ENCODE results near the gene CCDC32.

Gene CCDC32, protein sequence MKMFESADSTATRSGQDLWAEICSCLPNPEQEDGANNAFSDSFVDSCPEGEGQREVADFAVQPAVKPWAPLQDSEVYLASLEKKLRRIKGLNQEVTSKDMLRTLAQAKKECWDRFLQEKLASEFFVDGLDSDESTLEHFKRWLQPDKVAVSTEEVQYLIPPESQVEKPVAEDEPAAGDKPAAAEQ

DNA sequence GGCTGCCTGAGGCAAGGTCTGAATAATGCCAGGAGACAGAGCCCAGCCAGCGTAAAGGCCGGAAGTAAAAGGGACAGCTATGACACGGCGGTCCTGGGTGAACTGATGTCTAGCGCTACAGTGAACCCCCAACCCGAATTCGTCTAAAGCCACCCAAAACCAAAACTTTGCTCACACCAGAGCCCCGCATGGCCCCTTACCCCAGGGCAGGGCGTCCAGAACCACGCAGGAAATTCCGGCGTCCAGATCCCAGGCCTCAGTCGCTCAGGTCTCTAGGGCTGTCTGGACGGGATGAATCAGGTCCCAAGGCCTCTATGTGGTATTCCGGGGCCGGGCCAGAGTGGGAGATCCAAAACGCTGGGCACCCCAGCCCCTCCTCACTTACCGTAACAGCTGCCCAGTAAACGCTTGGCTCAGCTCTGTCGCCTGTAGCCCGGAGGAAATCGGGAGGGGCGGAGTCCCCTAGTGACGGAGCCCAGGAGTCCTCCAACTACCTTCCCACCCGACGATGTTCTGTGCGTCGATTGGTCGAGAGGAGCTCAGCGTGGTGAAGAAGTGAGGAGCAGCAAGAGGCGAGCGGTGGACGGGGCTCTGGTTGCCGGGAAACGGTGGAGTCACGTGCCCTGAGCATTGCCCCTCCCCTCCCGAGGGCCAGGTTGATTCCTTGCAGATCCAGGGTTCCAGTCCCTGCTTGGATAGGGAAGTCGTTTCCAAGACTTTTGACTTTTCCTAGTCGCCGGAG is at the start of gene CCDC32:
Gene CCDC32 (minus strand): TSS at position 452 of the 742 bp plus-strand sequence. CDS start 2,027 bp downstream, outside the sequence.
- DNase-seq (ENCODE audit: extremely low read depth, low read depth), result peak; percentile 97
- TF ChIP-seq, protein P1, sequence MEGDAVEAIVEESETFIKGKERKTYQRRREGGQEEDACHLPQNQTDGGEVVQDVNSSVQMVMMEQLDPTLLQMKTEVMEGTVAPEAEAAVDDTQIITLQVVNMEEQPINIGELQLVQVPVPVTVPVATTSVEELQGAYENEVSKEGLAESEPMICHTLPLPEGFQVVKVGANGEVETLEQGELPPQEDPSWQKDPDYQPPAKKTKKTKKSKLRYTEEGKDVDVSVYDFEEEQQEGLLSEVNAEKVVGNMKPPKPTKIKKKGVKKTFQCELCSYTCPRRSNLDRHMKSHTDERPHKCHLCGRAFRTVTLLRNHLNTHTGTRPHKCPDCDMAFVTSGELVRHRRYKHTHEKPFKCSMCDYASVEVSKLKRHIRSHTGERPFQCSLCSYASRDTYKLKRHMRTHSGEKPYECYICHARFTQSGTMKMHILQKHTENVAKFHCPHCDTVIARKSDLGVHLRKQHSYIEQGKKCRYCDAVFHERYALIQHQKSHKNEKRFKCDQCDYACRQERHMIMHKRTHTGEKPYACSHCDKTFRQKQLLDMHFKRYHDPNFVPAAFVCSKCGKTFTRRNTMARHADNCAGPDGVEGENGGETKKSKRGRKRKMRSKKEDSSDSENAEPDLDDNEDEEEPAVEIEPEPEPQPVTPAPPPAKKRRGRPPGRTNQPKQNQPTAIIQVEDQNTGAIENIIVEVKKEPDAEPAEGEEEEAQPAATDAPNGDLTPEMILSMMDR (IDR thresholded peaks at IDR 0.05; ENCODE audit: low read depth, low read length, missing control alignments), result no peak

DNA sequence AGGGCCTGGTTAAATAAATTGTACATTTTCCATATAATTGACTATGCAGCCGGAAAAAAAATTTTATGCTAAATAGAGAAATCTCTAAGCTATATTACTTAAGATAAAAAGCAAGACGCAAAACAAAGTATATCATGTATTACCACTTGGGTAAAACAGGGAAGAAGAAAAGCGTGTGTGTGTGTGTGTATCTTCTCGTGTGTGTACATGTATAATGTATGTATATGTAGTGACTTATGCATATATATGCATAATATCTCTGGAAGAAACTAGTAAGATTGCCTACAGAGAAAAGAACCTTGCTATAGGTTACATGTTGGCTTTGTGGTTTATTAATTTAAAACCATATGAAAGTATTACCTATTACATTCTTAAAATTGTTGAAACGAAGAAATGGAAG is 48.2 kb upstream of the CCDC32 start:
- TF ChIP-seq, protein P1 (IDR thresholded peaks at IDR 0.05; ENCODE audit: low read depth, low read length, missing control alignments), result no peak
- no peak for DNase-seq (ENCODE audit: extremely low read depth, low read depth)
- no peak overlapping the region for H3K4me3 ChIP-seq (replicated peaks; ENCODE audit: low read depth, low read length)

More for the DNA sequence above, at the start of gene CCDC32:
- H3K4me3 ChIP-seq (replicated peaks; ENCODE audit: low read depth, low read length), result peak within 1 kb of the TSS; percentile 95

DNA sequence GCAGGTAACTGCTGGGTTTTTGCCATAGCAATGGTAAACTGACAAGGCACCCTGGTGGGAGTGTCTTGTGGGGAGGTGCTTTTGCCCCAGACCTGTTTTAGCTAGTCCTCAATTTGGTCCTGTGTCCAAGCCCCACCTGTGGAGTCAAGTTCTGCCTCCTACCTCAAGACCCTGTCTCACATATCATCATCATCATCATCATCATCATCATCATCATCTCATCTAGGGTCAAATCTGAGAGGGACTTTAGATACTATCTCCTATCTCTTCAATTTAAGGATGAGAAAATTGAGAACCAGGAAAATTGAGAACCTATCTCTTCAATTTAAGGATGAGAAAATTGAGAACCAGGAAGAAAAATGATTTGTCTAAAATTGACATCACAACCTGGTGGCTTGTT is 39.1 kb upstream of the CCDC32 start:
- no peak overlapping the region for H3K4me3 ChIP-seq (replicated peaks; ENCODE audit: low read depth, low read length)
- TF ChIP-seq, protein P1 (IDR thresholded peaks at IDR 0.05; ENCODE audit: low read depth, low read length, missing control alignments), result no peak
- DNase-seq (ENCODE audit: extremely low read depth, low read depth), result no peak

DNA sequence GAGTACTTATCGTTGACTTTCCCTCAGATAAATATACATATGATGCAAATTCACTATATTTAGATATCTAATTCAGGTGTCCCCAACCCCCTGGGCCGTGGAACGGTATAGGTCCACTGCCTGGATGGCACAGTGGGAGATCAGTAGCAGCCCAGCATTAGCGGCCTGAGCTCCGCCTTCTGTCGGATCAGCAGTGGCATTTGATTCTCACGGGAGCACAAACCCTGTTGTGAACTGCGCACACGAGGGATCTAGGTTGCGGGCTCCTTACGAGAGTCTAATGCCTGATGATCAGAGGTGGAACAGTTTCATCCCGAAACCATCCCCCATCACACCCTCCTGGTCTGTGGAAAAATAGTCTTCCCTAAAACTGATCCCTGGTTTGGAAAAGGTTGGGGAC is 36.1 kb upstream of the CCDC32 start:
- TF ChIP-seq, protein P1 (IDR thresholded peaks at IDR 0.05; ENCODE audit: low read depth, low read length, missing control alignments), result no peak

DNA sequence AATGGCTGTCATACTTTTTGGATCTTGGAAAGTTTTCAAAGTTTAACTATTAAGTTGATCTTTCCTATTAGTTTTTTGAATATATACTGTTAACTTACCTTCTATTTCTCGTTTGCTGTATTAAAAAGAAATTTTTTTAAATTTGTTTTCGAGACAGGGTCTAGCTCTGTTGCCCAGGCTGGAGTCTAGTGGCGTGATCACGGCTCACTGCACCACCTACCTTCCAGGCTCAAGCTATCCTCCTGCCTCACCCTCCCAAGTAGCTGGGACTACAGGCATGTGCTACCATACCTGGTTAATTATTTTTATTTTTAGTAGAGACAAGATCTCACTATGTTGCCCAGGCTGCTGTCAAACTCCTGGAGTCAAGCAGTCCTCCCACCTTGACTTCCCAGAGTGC is 33.8 kb upstream of the CCDC32 start:
- H3K4me3 ChIP-seq (replicated peaks; ENCODE audit: low read depth, low read length), result no peak overlapping the region
- DNase-seq (ENCODE audit: extremely low read depth, low read depth), result no peak
- TF ChIP-seq, protein P1 (IDR thresholded peaks at IDR 0.05; ENCODE audit: low read depth, low read length, missing control alignments), result no peak

More for the DNA sequence above, 36.1 kb upstream of the CCDC32 start:
- DNase-seq (ENCODE audit: extremely low read depth, low read depth), result no peak
- no peak overlapping the region for H3K4me3 ChIP-seq (replicated peaks; ENCODE audit: low read depth, low read length)

DNA sequence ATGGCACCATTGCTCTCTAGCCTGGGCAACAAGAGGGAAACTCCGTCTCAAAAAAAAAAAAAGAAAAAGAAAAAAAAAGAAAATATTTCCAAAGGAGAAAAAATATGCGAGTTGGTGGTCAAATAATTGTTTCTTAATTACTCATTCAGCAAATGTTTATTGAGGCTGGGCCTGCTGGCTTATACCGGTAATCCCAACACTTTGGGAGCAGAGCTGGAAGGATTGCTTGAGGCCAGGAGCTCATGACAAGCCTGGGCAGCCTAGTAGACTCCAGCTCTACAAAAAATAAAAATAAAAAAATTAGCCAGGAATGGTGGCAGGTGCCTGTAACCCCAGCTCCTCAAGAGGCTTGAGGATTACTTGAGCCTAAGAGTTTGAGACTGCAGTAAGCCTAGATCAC is 33.3 kb upstream of the CCDC32 start:
- no peak for DNase-seq (ENCODE audit: extremely low read depth, low read depth)
- no peak overlapping the region for H3K4me3 ChIP-seq (replicated peaks; ENCODE audit: low read depth, low read length)
- TF ChIP-seq, protein P1 (IDR thresholded peaks at IDR 0.05; ENCODE audit: low read depth, low read length, missing control alignments), result no peak
